ENCODE data around the gene KIFC1. TPM values are rescaled to one million over a fixed set of nuclear protein-coding genes. Genes with fewer than 3 reads are reported as not detected.
A peak's percentile ranks its signal among the peaks of the same experiment; 100 is the strongest.

Gene KIFC1
- polyA plus RNA-seq, 3 donors from 2014 or later, result 2.2 to 3.7 TPM; not detected in 1

DNA sequence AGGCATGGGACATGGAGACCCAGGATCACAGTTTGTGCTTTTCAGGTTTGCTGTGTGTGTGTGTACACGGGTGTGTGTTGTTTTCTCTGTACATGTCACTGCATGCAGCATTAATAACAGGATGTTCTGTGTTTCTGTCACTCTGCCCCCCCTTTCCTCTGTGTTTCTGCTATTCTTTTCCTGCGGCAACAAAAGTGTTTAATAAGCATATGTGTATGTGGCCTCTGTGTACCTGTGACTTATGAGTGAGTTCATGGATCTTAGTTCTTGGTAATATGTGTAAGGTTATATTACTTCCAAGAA is 38.1 kb downstream of the KIFC1 start:
- H3K9me3 Mint-ChIP-seq, result no peaks in the 10 kb centered on the region
- peaks cover 76 to 80% of the 10 kb centered on the region in 2 donors for H3K4me1 Mint-ChIP-seq
- H3K4me3 Mint-ChIP-seq, result peak overlapping the region; percentile 89 to 95 (median 92)
- H3K27ac Mint-ChIP-seq, result peak overlapping the region; percentile 87 to 98 (median 96)
- DNase-seq, result peak in 1 of 3 donors; percentile 39
- H3K36me3 Mint-ChIP-seq, result no peaks in the 10 kb centered on the region
- H3K27me3 Mint-ChIP-seq (ENCODE audit: low read depth in 3 of 3), result peaks cover 15 to 31% (median 21%) of the 10 kb centered on the region in 3 donors

GRCh38 chr6:33430334-33430733 is 38.7 kb downstream of the KIFC1 start:
- peaks cover 0 to 3% (median 2%) of the 10 kb centered on the region in 3 donors for H3K36me3 Mint-ChIP-seq
- no peak for DNase-seq
- H3K9me3 Mint-ChIP-seq, result no peaks in the 10 kb centered on the region
- peak overlapping the region; percentile 87 to 98 (median 96) for H3K27ac Mint-ChIP-seq
- H3K4me1 Mint-ChIP-seq, result peaks cover 70 to 74% of the 10 kb centered on the region in 2 donors
- H3K27me3 Mint-ChIP-seq (ENCODE audit: low read depth in 3 of 3), result peaks cover 17 to 32% (median 19%) of the 10 kb centered on the region in 3 donors
- peak overlapping the region; percentile 39 to 95 (median 92) for H3K4me3 Mint-ChIP-seq

DNA sequence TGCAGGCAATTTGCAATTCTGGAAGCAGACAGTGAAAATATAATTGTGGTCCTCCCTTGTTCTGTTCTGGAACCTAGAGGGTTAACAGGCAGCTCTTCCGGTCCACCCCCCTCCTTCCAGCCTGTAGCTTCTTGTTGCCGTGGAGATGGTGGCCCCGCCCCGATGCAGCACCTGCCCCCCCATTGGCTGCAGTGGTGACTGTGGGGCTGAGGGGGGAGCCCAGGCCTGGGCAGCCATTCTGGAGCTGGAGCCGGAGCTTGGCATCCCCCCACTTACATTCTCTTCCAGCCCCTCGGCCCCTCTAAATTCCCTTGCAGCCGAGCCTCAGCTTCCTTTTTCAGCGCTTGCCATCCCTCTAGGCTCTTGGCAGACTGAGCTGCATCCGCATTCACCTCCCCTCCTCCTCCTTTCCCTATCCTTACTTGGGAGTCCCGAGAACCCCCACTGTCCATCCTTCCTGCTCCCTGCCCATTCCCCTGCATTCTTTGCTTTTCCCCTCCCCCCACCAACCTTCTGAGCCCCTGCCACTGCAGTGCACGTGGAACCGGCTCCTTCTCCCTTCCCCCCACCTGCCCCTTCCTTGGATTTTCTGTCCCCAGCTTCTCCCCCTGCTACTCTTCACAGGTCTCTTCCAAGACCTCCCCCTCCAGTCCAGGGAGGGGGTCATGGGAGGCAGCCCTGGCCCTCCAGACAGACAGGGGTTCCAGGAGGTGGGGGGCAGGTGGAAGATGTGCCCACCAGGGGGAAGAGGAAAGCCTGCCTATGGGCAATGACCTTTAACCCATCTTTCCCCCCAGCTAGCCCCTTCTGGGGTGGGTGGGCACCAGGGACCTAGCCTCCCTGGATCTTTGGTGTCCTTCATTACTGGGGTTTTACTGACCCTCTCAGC is 39.6 kb downstream of the KIFC1 start:
- peak; percentile 83 to 85 (median 85) for DNase-seq
- H3K4me3 Mint-ChIP-seq, result peak overlapping the region; percentile 74 to 95 (median 90)
- peaks cover 17 to 27% (median 19%) of the 10 kb centered on the region in 3 donors for H3K27me3 Mint-ChIP-seq (ENCODE audit: low read depth in 3 of 3)
- H3K27ac Mint-ChIP-seq, result peak overlapping the region; percentile 87 to 98 (median 96)
- H3K36me3 Mint-ChIP-seq, result peaks cover 7 to 12% (median 10%) of the 10 kb centered on the region in 3 donors
- H3K9me3 Mint-ChIP-seq, result no peaks in the 10 kb centered on the region
- H3K4me1 Mint-ChIP-seq, result peaks cover 62 to 65% of the 10 kb centered on the region in 2 donors

DNA sequence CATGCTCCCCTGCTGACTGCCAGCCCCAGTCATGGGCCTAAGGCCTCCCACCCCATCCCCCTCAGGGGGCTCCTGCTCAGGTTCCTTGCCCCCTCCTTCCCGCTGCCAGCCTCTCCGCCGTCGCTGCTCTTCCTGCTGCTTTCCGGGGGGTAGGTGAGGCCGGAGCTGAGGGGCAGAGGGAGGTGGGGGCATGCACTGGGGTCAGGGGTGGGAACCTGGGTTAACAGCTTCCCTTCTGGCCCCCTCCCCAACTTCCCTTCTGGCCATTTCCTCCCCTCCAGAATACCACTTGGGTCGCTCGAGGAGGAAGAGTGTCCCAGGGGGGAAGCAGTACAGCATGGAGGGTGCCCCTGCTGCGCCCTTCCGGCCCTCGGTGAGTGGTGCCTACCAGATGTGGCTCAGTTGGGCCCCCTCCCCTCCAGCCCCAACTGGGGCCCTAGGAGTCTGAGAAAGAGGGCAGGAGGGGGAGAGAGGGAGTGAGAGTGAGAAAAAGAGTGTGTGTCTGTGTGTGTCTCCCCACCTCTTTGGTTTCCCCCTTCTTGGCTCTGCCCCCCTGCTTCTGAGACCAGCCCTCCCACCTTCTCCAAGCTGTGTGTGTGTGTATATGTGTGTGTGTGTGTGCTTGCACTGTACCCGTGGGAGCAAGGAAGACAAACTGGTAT is 40.4 kb downstream of the KIFC1 start:
- Mint-ChIP-seq H3K36me3 (peaks cover 7 to 20% (median 10%) of the 10 kb centered on the region in 3 donors), H3K27me3 (ENCODE audit: low read depth in 3 of 3) (peaks cover 12 to 23% (median 18%) of the 10 kb centered on the region in 3 donors), H3K9me3 (no peaks in the 10 kb centered on the region), H3K4me1 (peaks cover 54 to 58% of the 10 kb centered on the region in 2 donors), H3K4me3 (peak overlapping the region; percentile 40 to 81 (median 72)), H3K27ac (peak overlapping the region in 5 of 6 donors; percentile 40 to 98 (median 82))
- peak in 1 of 3 donors; percentile 16 for DNase-seq

- Mint-ChIP-seq H3K9me3 (no peaks in the 10 kb centered on the region), H3K4me1 (peaks cover 49 to 53% of the 10 kb centered on the region in 2 donors), H3K36me3 (peaks cover 10 to 24% (median 10%) of the 10 kb centered on the region in 3 donors), H3K4me3 (peak overlapping the region; percentile 41 to 74 (median 72)), H3K27me3 (ENCODE audit: low read depth in 3 of 3) (peaks cover 10 to 19% (median 13%) of the 10 kb centered on the region in 3 donors), H3K27ac (peak overlapping the region; percentile 29 to 98 (median 81))
- DNase-seq, result no peak
These were observed 40.9 kb downstream of the KIFC1 start for GRCh38 chr6:33432546-33432945.

DNA sequence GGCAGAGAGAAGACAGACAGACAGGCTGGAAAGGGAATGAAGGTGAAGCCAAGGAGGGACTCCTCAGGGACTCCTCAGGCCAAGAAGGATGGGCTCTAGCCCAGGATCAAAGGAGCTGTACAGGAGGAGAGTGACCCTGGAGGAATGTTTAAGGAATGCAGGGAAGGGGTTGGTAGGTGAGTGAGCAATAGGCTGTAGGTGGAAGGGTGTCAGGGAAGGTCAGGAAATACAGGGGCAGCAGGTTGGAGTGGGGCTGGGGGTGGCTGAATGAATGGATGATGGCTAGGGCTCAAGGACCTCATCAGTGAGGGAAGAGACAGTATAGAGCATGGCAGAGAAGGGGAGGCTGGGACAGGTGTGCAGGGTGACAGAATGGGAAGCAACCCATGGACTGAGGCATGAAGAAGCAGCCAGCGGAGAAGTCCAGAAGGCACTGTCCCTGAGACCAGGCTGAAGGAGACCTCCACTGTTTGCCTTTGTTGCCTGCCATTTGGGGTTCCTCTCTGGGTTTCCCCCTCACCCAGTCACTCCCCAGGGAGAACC is 41.4 kb downstream of the KIFC1 start:
- H3K4me1 Mint-ChIP-seq, result peaks cover 48 to 51% of the 10 kb centered on the region in 2 donors
- H3K27ac Mint-ChIP-seq, result peak overlapping the region; percentile 29 to 98 (median 81)
- H3K9me3 Mint-ChIP-seq, result no peaks in the 10 kb centered on the region
- peak overlapping the region; percentile 41 to 74 (median 72) for H3K4me3 Mint-ChIP-seq
- DNase-seq, result no peak
- peaks cover 10 to 18% (median 12%) of the 10 kb centered on the region in 3 donors for H3K27me3 Mint-ChIP-seq (ENCODE audit: low read depth in 3 of 3)
- H3K36me3 Mint-ChIP-seq, result peaks cover 10 to 27% (median 11%) of the 10 kb centered on the region in 3 donors

DNA sequence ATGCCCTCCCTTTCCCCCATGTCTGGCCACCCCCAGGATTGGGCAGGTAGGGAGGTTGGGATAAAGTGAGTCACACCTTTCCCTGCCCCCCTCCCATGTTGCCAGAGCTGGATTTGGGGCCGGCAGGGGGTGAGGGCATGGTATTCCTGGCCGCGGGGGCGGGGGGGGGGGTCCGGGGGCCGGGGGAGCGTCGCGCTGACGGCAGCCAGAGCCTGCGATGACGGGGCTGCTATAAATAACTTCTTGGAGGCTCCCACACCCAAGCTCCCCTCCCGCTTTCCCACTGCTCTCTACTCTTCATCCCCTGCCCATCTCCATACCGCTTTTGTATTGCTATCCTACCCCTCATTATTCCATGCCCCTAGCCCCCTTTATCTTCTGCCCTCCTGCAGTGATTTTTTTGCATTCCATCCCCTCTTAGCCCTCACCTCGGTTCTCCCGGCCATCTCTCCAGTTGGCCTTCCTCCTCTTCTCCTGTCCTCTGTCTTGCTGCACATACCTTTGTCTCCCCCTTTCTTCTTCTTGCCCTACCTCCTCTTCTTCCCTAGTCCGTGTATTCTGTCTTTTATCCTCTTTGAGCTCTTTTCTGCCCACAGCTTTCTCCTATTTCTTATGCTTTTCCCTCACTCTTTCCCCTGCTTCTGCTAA is 42.0 kb downstream of the KIFC1 start:
- Mint-ChIP-seq H3K36me3 (peaks cover 10 to 30% (median 11%) of the 10 kb centered on the region in 3 donors), H3K9me3 (no peaks in the 10 kb centered on the region), H3K4me3 (peak overlapping the region in 1 of 5 donors; percentile 33), H3K4me1 (peaks cover 42 to 46% of the 10 kb centered on the region in 2 donors), H3K27me3 (ENCODE audit: low read depth in 3 of 3) (peaks cover 4 to 13% (median 7%) of the 10 kb centered on the region in 3 donors), H3K27ac (peak overlapping the region in 3 of 6 donors; percentile 15 to 82 (median 56))
- no peak for DNase-seq

DNA sequence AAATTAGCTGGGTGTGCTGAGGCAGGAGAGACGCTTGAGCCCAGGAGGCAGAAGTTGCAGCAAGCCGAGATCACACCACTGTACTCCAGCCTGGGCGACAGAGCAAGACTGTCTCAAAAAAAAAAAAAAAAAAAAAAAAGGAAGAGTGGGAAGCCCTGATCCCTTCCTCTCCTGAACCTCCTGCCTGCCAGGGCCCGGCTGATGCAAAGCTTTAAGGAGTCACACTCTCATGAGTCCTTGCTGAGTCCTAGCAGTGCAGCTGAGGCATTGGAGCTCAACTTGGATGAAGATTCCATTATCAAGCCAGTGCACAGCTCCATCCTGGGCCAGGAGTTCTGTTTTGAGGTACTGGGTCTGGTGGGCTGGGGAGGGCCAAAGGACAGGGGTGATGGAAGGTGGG is 43.3 kb downstream of the KIFC1 start:
- H3K27ac Mint-ChIP-seq, result no peak overlapping the region
- DNase-seq, result no peak
- peaks cover 10 to 30% (median 19%) of the 10 kb centered on the region in 3 donors for H3K36me3 Mint-ChIP-seq
- peaks cover 29 to 33% of the 10 kb centered on the region in 2 donors for H3K4me1 Mint-ChIP-seq
- no peaks in the 10 kb centered on the region for H3K9me3 Mint-ChIP-seq
- H3K4me3 Mint-ChIP-seq, result no peak overlapping the region
- peaks cover 0 to 8% (median 4%) of the 10 kb centered on the region in 3 donors for H3K27me3 Mint-ChIP-seq (ENCODE audit: low read depth in 3 of 3)

DNA sequence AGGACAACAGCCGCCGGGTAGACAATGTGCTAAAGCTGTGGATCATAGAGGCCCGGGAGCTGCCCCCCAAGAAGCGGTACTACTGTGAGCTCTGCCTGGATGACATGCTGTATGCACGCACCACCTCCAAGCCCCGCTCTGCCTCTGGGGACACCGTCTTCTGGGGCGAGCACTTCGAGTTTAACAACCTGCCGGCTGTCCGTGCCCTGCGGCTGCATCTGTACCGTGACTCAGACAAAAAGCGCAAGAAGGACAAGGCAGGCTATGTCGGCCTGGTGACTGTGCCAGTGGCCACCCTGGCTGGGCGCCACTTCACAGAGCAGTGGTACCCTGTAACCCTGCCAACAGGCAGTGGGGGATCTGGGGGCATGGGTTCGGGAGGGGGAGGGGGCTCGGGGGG is 46.0 kb downstream of the KIFC1 start:
- DNase-seq, result no peak
- Mint-ChIP-seq H3K27ac (peak overlapping the region in 1 of 6 donors; percentile 50), H3K36me3 (peaks cover 10 to 33% (median 19%) of the 10 kb centered on the region in 3 donors), H3K4me3 (no peak overlapping the region), H3K27me3 (ENCODE audit: low read depth in 3 of 3) (peaks cover 0 to 6% (median 2%) of the 10 kb centered on the region in 3 donors), H3K9me3 (no peaks in the 10 kb centered on the region), H3K4me1 (peaks cover 6% of the 10 kb centered on the region in 2 donors)

DNA sequence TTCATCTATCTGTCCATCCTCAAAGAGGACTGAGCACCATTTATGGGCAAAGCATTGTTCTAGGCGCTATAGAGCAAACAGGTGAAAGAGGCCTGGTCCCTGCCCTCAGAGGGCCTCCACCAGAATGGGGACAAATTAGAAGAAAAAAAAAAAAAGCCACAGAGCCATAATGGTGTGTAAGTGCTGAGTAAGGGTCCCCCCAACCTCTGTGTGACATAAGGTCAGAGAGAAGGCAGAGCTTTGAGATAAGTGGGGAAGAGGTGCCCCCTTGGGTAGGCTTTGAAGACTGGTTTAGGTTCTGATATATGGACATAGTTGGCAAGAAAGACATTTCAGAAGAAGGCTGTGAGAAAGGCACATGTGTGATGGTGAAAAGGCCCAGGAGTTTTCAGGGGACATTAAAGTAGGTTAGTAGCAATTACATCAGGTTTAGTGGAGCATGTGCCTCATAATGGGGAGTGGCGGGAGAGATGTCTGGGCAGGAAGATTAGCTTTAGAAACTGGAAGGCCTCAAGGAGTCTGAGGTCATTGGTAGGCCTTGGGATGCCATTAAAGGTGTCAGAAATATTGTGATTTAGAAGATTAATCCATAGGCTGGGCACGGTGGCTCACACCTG is 47.5 kb downstream of the KIFC1 start:
- H3K27ac Mint-ChIP-seq, result peak overlapping the region in 2 of 6 donors; percentile 31 to 57
- no peaks in the 10 kb centered on the region for H3K4me1 Mint-ChIP-seq
- H3K9me3 Mint-ChIP-seq, result no peaks in the 10 kb centered on the region
- H3K36me3 Mint-ChIP-seq, result peaks cover 10 to 33% (median 19%) of the 10 kb centered on the region in 3 donors
- peaks cover 0 to 6% (median 2%) of the 10 kb centered on the region in 3 donors for H3K27me3 Mint-ChIP-seq (ENCODE audit: low read depth in 3 of 3)
- no peak overlapping the region for H3K4me3 Mint-ChIP-seq
- DNase-seq, result no peak

DNA sequence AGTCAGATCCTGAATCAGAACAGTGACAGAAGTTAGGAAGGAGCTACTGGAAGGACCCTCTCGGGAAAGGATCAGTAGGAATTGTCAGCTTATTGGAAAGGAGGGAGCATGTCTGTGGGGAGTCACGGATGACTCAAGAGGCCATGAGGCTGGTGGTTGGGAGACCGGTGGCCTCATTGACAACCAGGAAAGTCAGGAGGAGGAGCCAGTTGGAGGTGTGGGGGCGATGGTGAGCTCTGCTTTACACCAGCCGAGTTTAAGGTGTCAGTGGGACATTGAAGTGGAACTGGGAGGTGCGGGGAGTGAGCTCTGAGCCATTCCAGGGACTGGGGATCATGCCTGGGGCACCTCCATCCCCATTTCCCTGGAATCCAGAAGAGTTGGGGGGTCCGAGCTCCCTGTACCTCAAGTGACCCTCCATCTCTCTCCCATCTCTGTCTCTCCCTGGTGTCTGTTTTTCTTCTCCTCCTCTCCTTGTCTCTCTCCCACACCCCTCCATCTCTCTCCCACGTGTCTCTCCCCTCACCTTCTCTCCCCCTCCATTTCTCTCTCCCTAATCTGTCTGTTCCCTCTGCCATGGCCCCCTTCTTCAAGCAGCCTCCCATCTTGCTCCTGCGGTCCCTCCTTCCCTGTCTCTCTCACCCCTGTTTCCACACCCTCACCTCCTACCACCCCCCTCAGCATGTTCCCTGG is 48.5 kb downstream of the KIFC1 start:
- no peak for DNase-seq
- H3K36me3 Mint-ChIP-seq, result peaks cover 10 to 38% (median 19%) of the 10 kb centered on the region in 3 donors

GRCh38 chr6:33440649-33441309 is 49.2 kb downstream of the KIFC1 start:
- Mint-ChIP-seq H3K36me3 (peaks cover 3 to 31% (median 16%) of the 10 kb centered on the region in 3 donors), H3K27ac (peak overlapping the region in 1 of 6 donors; percentile 37), H3K4me3 (no peak overlapping the region), H3K27me3 (ENCODE audit: low read depth in 3 of 3) (peaks cover 0 to 4% (median 2%) of the 10 kb centered on the region in 3 donors), H3K4me1 (no peaks in the 10 kb centered on the region), H3K9me3 (no peaks in the 10 kb centered on the region)
- no peak for DNase-seq

More for the DNA sequence above, 48.5 kb downstream of the KIFC1 start:
- H3K4me1 Mint-ChIP-seq, result no peaks in the 10 kb centered on the region
- peaks cover 0 to 4% (median 3%) of the 10 kb centered on the region in 3 donors for H3K27me3 Mint-ChIP-seq (ENCODE audit: low read depth in 3 of 3)
- H3K9me3 Mint-ChIP-seq, result no peaks in the 10 kb centered on the region
- H3K4me3 Mint-ChIP-seq, result no peak overlapping the region
- peak overlapping the region in 1 of 6 donors; percentile 32 for H3K27ac Mint-ChIP-seq
